ENCODE data around the gene SRSF6.
A peak's percentile ranks its signal among the peaks of the same experiment; 100 is the strongest.
"Not testable (repeated sequence)": the region's sequence is repeated elsewhere in the genome, so short reads cannot be mapped to it uniquely, and the experiment has no call there.

The SRSF6 gene

GRCh38 chr20:43490038-43490437 lies 32.3 kb downstream of the SRSF6 start:
- no peak for DNase-seq

GRCh38 chr20:43492101-43492500 lies 34.4 kb downstream of the SRSF6 start:
- DNase-seq = no peak

- DNase-seq = no peak
Measured at GRCh38 chr20:43495388-43495787, 37.7 kb downstream of the SRSF6 start.

GRCh38 chr20:43502021-43502420 lies 44.3 kb downstream of the SRSF6 start:
- DNase-seq = not testable (repeated sequence)

- DNase-seq = no peak
Measured at GRCh38 chr20:43506238-43506637, 48.5 kb downstream of the SRSF6 start.

- DNase-seq = peak; percentile 60
Measured at GRCh38 chr20:43507150-43508080, 49.7 kb downstream of the SRSF6 start, which contains the start of gene L3MBTL1. Gene L3MBTL1, plus strand, starts transcription at chr20:43507697. Its CDS starts 5,807 bp downstream, at chr20:43513504.

GRCh38 chr20:43508106-43508505 lies 50.4 kb downstream of the SRSF6 start:
- DNase-seq = peak; percentile 56

GRCh38 chr20:43508604-43509040 lies 50.9 kb downstream of the SRSF6 start:
- no peak for DNase-seq

GRCh38 chr20:43511879-43512278 lies 54.2 kb downstream of the SRSF6 start:
- no peak for DNase-seq

GRCh38 chr20:43513372-43513930 lies 55.8 kb downstream of the SRSF6 start:
- DNase-seq = no peak

Data from activated CD8-positive, alpha-beta memory T cell treated with anti-CD3 and anti-CD28 coated beads for 24 hours (primary cell).